ENCODE measurements around the gene PCSK5.
A peak's percentile ranks its signal among the peaks of the same experiment; 100 is the strongest.
"Not testable (repeated sequence)": the region's sequence is repeated elsewhere in the genome, so short reads cannot be mapped to it uniquely, and the experiment has no call there.

Gene PCSK5

GRCh38 chr9:75866273-75866871 is 24.1 kb upstream of the PCSK5 start:
- Histone ChIP-seq H3K4me1 (ENCODE audit: control insufficient read depth in 1 of 2, insufficient read depth in 1 of 2, low read depth in 1 of 2, low read length in 1 of 2) (peaks cover 7 to 16% of the 10 kb centered on the region in 2 experiments), H3K9me3 (no peaks in the 10 kb centered on the region), H3K36me3 (no peaks in the 10 kb centered on the region), H3K27me3 (peaks cover 11% of the 10 kb centered on the region), H3K4me3 (ENCODE audit: low read depth in 1 of 2, low read length in 1 of 2) (no peak overlapping the region), H3K27ac (no peak overlapping the region)
- TF ChIP-seq CTCF (IDR thresholded peaks at IDR 0.05) = peak; percentile 48

GRCh38 chr9:75868526-75868925 is 21.9 kb upstream of the PCSK5 start:
- not testable (repeated sequence) for H3K27ac ChIP-seq

GRCh38 chr9:75869236-75869635 is 21.2 kb upstream of the PCSK5 start:
- Histone ChIP-seq H3K36me3 (no peaks in the 10 kb centered on the region), H3K27me3 (peaks cover 11% of the 10 kb centered on the region), H3K4me1 (ENCODE audit: control insufficient read depth in 1 of 2, insufficient read depth in 1 of 2, low read depth in 1 of 2, low read length in 1 of 2) (peaks cover 13 to 27% of the 10 kb centered on the region in 2 experiments), H3K9me3 (no peaks in the 10 kb centered on the region), H3K4me3 (ENCODE audit: low read depth in 1 of 2, low read length in 1 of 2) (no peak overlapping the region), H3K27ac (peak overlapping the region; percentile 30)
- no peak for TF ChIP-seq CTCF (IDR thresholded peaks at IDR 0.05)

More at GRCh38 chr9:75868526-75868925, 21.9 kb upstream of the PCSK5 start:
- H3K9me3 ChIP-seq; H3K4me3 ChIP-seq (ENCODE audit: low read depth in 1 of 2, low read length in 1 of 2); H3K36me3 ChIP-seq: not testable (repeated sequence)
- peaks cover 11% of the 10 kb centered on the region for H3K27me3 ChIP-seq
- peaks cover 10 to 22% of the 10 kb centered on the region in 2 experiments for H3K4me1 ChIP-seq (ENCODE audit: control insufficient read depth in 1 of 2, insufficient read depth in 1 of 2, low read depth in 1 of 2, low read length in 1 of 2)

- no peak overlapping the region for H3K27ac ChIP-seq
- no peaks in the 10 kb centered on the region for H3K9me3 ChIP-seq
- no peak for TF ChIP-seq CTCF (IDR thresholded peaks at IDR 0.05)
- no peak overlapping the region for H3K4me3 ChIP-seq (ENCODE audit: low read depth in 1 of 2, low read length in 1 of 2)
- H3K27me3 ChIP-seq = peaks cover 11% of the 10 kb centered on the region
- H3K4me1 ChIP-seq (ENCODE audit: control insufficient read depth in 1 of 2, insufficient read depth in 1 of 2, low read depth in 1 of 2, low read length in 1 of 2) = peaks cover 13 to 27% of the 10 kb centered on the region in 2 experiments
- H3K36me3 ChIP-seq = no peaks in the 10 kb centered on the region
These were observed 20.0 kb upstream of the PCSK5 start for GRCh38 chr9:75870450-75870849.

GRCh38 chr9:75871624-75872023 is 18.8 kb upstream of the PCSK5 start:
- Histone ChIP-seq H3K9me3 (no peaks in the 10 kb centered on the region), H3K27ac (no peak overlapping the region), H3K4me3 (ENCODE audit: low read depth in 1 of 2, low read length in 1 of 2) (no peak overlapping the region), H3K36me3 (no peaks in the 10 kb centered on the region), H3K4me1 (ENCODE audit: control insufficient read depth in 1 of 2, insufficient read depth in 1 of 2, low read depth in 1 of 2, low read length in 1 of 2) (peaks cover 13 to 27% of the 10 kb centered on the region in 2 experiments), H3K27me3 (peaks cover 11% of the 10 kb centered on the region)
- no peak for TF ChIP-seq CTCF (IDR thresholded peaks at IDR 0.05)

- TF ChIP-seq CTCF (IDR thresholded peaks at IDR 0.05) = no peak
- Histone ChIP-seq H3K27ac (peak overlapping the region; percentile 8), H3K4me3 (ENCODE audit: low read depth in 1 of 2, low read length in 1 of 2) (no peak overlapping the region), H3K36me3 (no peaks in the 10 kb centered on the region), H3K4me1 (ENCODE audit: control insufficient read depth in 1 of 2, insufficient read depth in 1 of 2, low read depth in 1 of 2, low read length in 1 of 2) (peaks cover 13 to 22% of the 10 kb centered on the region in 2 experiments), H3K27me3 (no peaks in the 10 kb centered on the region), H3K9me3 (no peaks in the 10 kb centered on the region)
These were observed 16.8 kb upstream of the PCSK5 start for GRCh38 chr9:75873712-75874111.
